Osteocyte (in vitro differentiated cells): Measurements from ENCODE around the gene VSX2. TPM values are rescaled to one million over a fixed set of nuclear protein-coding genes. Genes with fewer than 3 reads are reported as not detected.

Source experiments
- DNase-seq: peaks from one replicate; pipeline ENCODE4 v3.0.0; 2021; ENCODE audit warnings: mixed read lengths; ENCODE audit not compliant: unreplicated experiment; ENCODE audit errors: extremely low spot score
- H3K27ac Mint-ChIP-seq: one replicate; pipeline ENCODE4 v1.8.0; 2021; ENCODE audit warnings: mild to moderate bottlenecking, mixed read lengths; ENCODE audit not compliant: unreplicated experiment
- H3K27me3 Mint-ChIP-seq: one replicate; pipeline ENCODE4 v1.8.0; 2021; ENCODE audit warnings: mixed read lengths; ENCODE audit not compliant: unreplicated experiment
- H3K36me3 Mint-ChIP-seq: one replicate; pipeline ENCODE4 v1.8.0; 2021; ENCODE audit warnings: mixed read lengths; ENCODE audit not compliant: unreplicated experiment
- H3K4me1 Mint-ChIP-seq: one replicate; pipeline ENCODE4 v1.8.0; 2021; ENCODE audit warnings: mixed read lengths; ENCODE audit not compliant: unreplicated experiment
- H3K4me3 Mint-ChIP-seq: one replicate; pipeline ENCODE4 v1.8.0; 2021; ENCODE audit warnings: mild to moderate bottlenecking, moderate library complexity, mixed read lengths; ENCODE audit not compliant: unreplicated experiment
- H3K9me3 Mint-ChIP-seq: one replicate; pipeline ENCODE4 v1.8.0; 2021; ENCODE audit warnings: mixed read lengths; ENCODE audit not compliant: unreplicated experiment
- total RNA-seq: library from RNA; stranded (reverse); gene quantifications from 2 replicates; pipeline ENCODE4 v1.2.1, GENCODE V29; 2021
- TF ChIP-seq, protein P1 (sequence below): fragments of 200-600 bp; sonication (generic); IDR thresholded peaks from 2 replicates; pipeline ENCODE4 v1.5.0; 2021; ENCODE audit warnings: antibody characterized with exemption, mild to moderate bottlenecking, moderate library complexity

Gene VSX2
- total RNA-seq, 1 donor from 2014 or later, result not detected

GRCh38 chr14:74207943-74208342 lies 31.3 kb upstream of the VSX2 start:
- no peaks in the 10 kb centered on the region for H3K4me1 Mint-ChIP-seq
- peaks cover 13% of the 10 kb centered on the region for H3K27me3 Mint-ChIP-seq
- no peaks in the 10 kb centered on the region for H3K9me3 Mint-ChIP-seq
- peaks cover 3% of the 10 kb centered on the region for H3K36me3 Mint-ChIP-seq
- no peak overlapping the region for H3K27ac Mint-ChIP-seq
- no peak overlapping the region for H3K4me3 Mint-ChIP-seq
- TF ChIP-seq, protein P1, sequence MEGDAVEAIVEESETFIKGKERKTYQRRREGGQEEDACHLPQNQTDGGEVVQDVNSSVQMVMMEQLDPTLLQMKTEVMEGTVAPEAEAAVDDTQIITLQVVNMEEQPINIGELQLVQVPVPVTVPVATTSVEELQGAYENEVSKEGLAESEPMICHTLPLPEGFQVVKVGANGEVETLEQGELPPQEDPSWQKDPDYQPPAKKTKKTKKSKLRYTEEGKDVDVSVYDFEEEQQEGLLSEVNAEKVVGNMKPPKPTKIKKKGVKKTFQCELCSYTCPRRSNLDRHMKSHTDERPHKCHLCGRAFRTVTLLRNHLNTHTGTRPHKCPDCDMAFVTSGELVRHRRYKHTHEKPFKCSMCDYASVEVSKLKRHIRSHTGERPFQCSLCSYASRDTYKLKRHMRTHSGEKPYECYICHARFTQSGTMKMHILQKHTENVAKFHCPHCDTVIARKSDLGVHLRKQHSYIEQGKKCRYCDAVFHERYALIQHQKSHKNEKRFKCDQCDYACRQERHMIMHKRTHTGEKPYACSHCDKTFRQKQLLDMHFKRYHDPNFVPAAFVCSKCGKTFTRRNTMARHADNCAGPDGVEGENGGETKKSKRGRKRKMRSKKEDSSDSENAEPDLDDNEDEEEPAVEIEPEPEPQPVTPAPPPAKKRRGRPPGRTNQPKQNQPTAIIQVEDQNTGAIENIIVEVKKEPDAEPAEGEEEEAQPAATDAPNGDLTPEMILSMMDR, result no peak
- no peak for DNase-seq

GRCh38 chr14:74208642-74209041 lies 30.6 kb upstream of the VSX2 start:
- H3K27me3 Mint-ChIP-seq, result peaks cover 17% of the 10 kb centered on the region

GRCh38 chr14:74211945-74212580 lies 27.2 kb upstream of the VSX2 start:
- H3K36me3 Mint-ChIP-seq, result no peaks in the 10 kb centered on the region
- no peak for DNase-seq
- TF ChIP-seq, protein P1, result no peak
- H3K9me3 Mint-ChIP-seq, result no peaks in the 10 kb centered on the region
- H3K27ac Mint-ChIP-seq, result no peak overlapping the region
- no peaks in the 10 kb centered on the region for H3K4me1 Mint-ChIP-seq
- peaks cover 28% of the 10 kb centered on the region for H3K27me3 Mint-ChIP-seq
- no peak overlapping the region for H3K4me3 Mint-ChIP-seq

More at GRCh38 chr14:74208642-74209041, 30.6 kb upstream of the VSX2 start:
- H3K27ac Mint-ChIP-seq, result no peak overlapping the region
- H3K36me3 Mint-ChIP-seq, result no peaks in the 10 kb centered on the region
- no peak for DNase-seq
- H3K4me3 Mint-ChIP-seq, result no peak overlapping the region
- H3K4me1 Mint-ChIP-seq, result no peaks in the 10 kb centered on the region
- H3K9me3 Mint-ChIP-seq, result no peaks in the 10 kb centered on the region
- TF ChIP-seq, protein P1, result no peak

GRCh38 chr14:74213907-74214803 lies 25.1 kb upstream of the VSX2 start:
- Mint-ChIP-seq H3K27ac (no peak overlapping the region), H3K4me3 (no peak overlapping the region), H3K27me3 (peaks cover 35% of the 10 kb centered on the region), H3K9me3 (no peaks in the 10 kb centered on the region), H3K36me3 (no peaks in the 10 kb centered on the region), H3K4me1 (peaks cover 4% of the 10 kb centered on the region)
- TF ChIP-seq, protein P1, result no peak
- DNase-seq, result no peak

GRCh38 chr14:74216671-74217070 lies 22.6 kb upstream of the VSX2 start:
- Mint-ChIP-seq H3K27me3 (peaks cover 39% of the 10 kb centered on the region), H3K4me1 (peaks cover 4% of the 10 kb centered on the region), H3K36me3 (no peaks in the 10 kb centered on the region), H3K9me3 (no peaks in the 10 kb centered on the region), H3K27ac (no peak overlapping the region), H3K4me3 (no peak overlapping the region)
- DNase-seq, result no peak
- TF ChIP-seq, protein P1, result no peak
